Keratinocyte (primary cell): ENCODE results near the gene TOMT. TPM values are rescaled to one million over a fixed set of nuclear protein-coding genes. Genes with fewer than 3 reads are reported as not detected.

Experiments used
- DNase-seq: peaks from one replicate; pipeline ENCODE4 v3.0.0-alpha.2; 2011; ENCODE audit warnings: low read depth, missing footprints, low spot score
- FAIRE-seq: peaks from 2 replicates; lab custom pipeline; 2011; peaks lifted over from hg19 to GRCh38; lab: Jason Lieb, UNC
- H2AFZ ChIP-seq: 2 replicates; pipeline ENCODE4 v1.6.0; 2012; ENCODE audit warnings: low read length, control low read depth, inconsistent platforms; ENCODE audit not compliant: control insufficient read depth
- H3K27ac ChIP-seq: 2 replicates; pipeline ENCODE4 v1.5.1; 2011; ENCODE audit warnings: low read length; ENCODE audit not compliant: control insufficient read depth, insufficient read depth
- H3K27me3 ChIP-seq: 3 replicates; pipeline ENCODE4 v1.6.0; 2011; ENCODE audit warnings: low read length; ENCODE audit not compliant: control insufficient read depth, insufficient read depth; ENCODE audit errors: extremely low read depth
- H3K36me3 ChIP-seq, 2 experiments: 2 replicates in 1 of 2; 3 replicates in 1 of 2; pipeline ENCODE4 v1.5.1; 2011; ENCODE audit warnings: low read length in 2 of 2, mild to moderate bottlenecking in 1 of 2; ENCODE audit not compliant: control insufficient read depth in 2 of 2, insufficient read depth in 2 of 2; ENCODE audit errors: extremely low read depth in 1 of 2
- H3K4me1 ChIP-seq: 3 replicates; pipeline ENCODE4 v1.5.1; 2011; ENCODE audit warnings: low read length; ENCODE audit not compliant: control insufficient read depth, insufficient read depth; ENCODE audit errors: extremely low read depth
- H3K4me2 ChIP-seq: 3 replicates; pipeline ENCODE4 v1.6.0; 2011; ENCODE audit warnings: low read depth, low read length; ENCODE audit not compliant: control insufficient read depth, insufficient read depth; ENCODE audit errors: extremely low read depth
- H3K4me3 ChIP-seq, 3 experiments: fragments of 200-600 bp in 1 of 3; sonication (generic) in 1 of 3; 2 replicates in 2 of 3; 3 replicates in 1 of 3; pipeline ENCODE4 v1.5.1; 2011 to 2016; ENCODE audit warnings: low read length in 3 of 3, mild to moderate bottlenecking in 3 of 3, control low read depth in 2 of 3, inconsistent platforms in 1 of 3, low read depth in 1 of 3, mixed read lengths in 1 of 3, mixed run types in 1 of 3, moderate library complexity in 1 of 3; ENCODE audit not compliant: control insufficient read depth in 2 of 3, insufficient read depth in 2 of 3; ENCODE audit errors: extremely low read depth in 1 of 3
- H3K79me2 ChIP-seq: 2 replicates; pipeline ENCODE4 v1.6.0; 2012; ENCODE audit warnings: low read length; ENCODE audit not compliant: control insufficient read depth, insufficient read depth
- H3K9ac ChIP-seq: 3 replicates; pipeline ENCODE4 v1.6.0; 2011; ENCODE audit warnings: low read length; ENCODE audit not compliant: control insufficient read depth, insufficient read depth; ENCODE audit errors: extremely low read depth
- H3K9me1 ChIP-seq: 3 replicates; pipeline ENCODE4 v1.6.0; 2011; ENCODE audit warnings: low read length; ENCODE audit not compliant: control insufficient read depth, insufficient read depth; ENCODE audit errors: extremely low read depth
- H3K9me3 ChIP-seq: 2 replicates; pipeline ENCODE4 v1.5.1; 2012; ENCODE audit warnings: low read depth, low read length; ENCODE audit not compliant: control insufficient read depth
- H4K20me1 ChIP-seq: 3 replicates; pipeline ENCODE4 v1.6.0; 2011; ENCODE audit warnings: low read length; ENCODE audit not compliant: control insufficient read depth, insufficient read depth; ENCODE audit errors: extremely low read depth
- CTCF ChIP-seq, 3 experiments: IDR thresholded peaks in 1 of 3; conservative IDR thresholded peaks in 1 of 3; optimal IDR thresholded peaks in 1 of 3; 2 replicates in 2 of 3; 3 replicates in 1 of 3; pipeline versions ENCODE3 to v1.5.1; 2011; ENCODE audit warnings: low read length in 3 of 3, mild to moderate bottlenecking in 3 of 3, moderate library complexity in 2 of 3, control low read depth in 1 of 3, inconsistent platforms in 1 of 3; ENCODE audit not compliant: insufficient read depth in 2 of 3; ENCODE audit errors: extremely low read depth in 1 of 3
- EZH2 ChIP-seq: IDR thresholded peaks from one replicate; pipeline ENCODE4 v1.6.1; 2012; ENCODE audit warnings: inconsistent platforms, mild to moderate bottlenecking, low read length, moderate library complexity
- dilution Hi-C: fragments of 300-500 bp; cut with MboI; formaldehyde crosslinking; loops from one replicate; pipeline ENCODE4 v1.7.0; 2020; ENCODE audit warnings: low sequenced_read_pairs; ENCODE audit not compliant: extremely low pct_ligation_motif_present
- polyA plus RNA-seq, 5 experiments: library from polyadenylated mRNA; depleted of rRNA in 3 of 5; stranded (reverse) in 3 of 5; stranded (forward) in 1 of 5; unstranded in 1 of 5; fragments of >200 nt; gene quantifications; 1 replicate in 1 of 5; 2 replicates in 3 of 5; 3 replicates in 1 of 5; pipeline versions ENCODE4 v1.2.1 to v1.2.3, GENCODE V29; 2011 to 2012; ENCODE audit warnings: missing spikeins in 2 of 5, low read depth in 1 of 5, low replicate concordance in 1 of 5

The TOMT gene
- polyA plus RNA-seq, 1 donor (not counting 4 experiments of a cell fraction or from before 2014, with no cell fraction given): not detected

- Histone ChIP-seq H4K20me1 (no peaks in the 10 kb centered on the region), H3K4me1 (peaks cover 21% of the 10 kb centered on the region), H3K9me1 (no peaks in the 10 kb centered on the region), H3K9me3 (no peaks in the 10 kb centered on the region), H3K27ac (no peak overlapping the region), H3K4me2 (no peak overlapping the region), H3K9ac (no peak overlapping the region), H3K4me3 (no peak overlapping the region), H3K79me2 (no peaks in the 10 kb centered on the region), H3K36me3 (peaks cover 4 to 10% of the 10 kb centered on the region in 2 experiments), H2AFZ (no peak overlapping the region), H3K27me3 (no peaks in the 10 kb centered on the region)
- dilution Hi-C loops: no loop called here
- TF ChIP-seq CTCF (optimal IDR thresholded peaks at IDR 0.05 in 1 of 3, IDR thresholded peaks at IDR 0.05 in 1 of 3, conservative IDR thresholded peaks at IDR 0.05 in 1 of 3; ENCODE audit: extremely low read depth in 1 of 3, insufficient read depth in 2 of 3, low read length in 3 of 3): no peak
- TF ChIP-seq EZH2: no peak
- DNase-seq: no peak
- FAIRE-seq: no peak
These were observed 30.4 kb downstream of the TOMT start for GRCh38 chr11:72135891-72136683.

GRCh38 chr11:72136684-72137262 is 31.0 kb downstream of the TOMT start:
- H3K4me2 ChIP-seq: no peak overlapping the region
- no peaks in the 10 kb centered on the region for H3K79me2 ChIP-seq
- H3K4me1 ChIP-seq: peaks cover 28% of the 10 kb centered on the region
- no peaks in the 10 kb centered on the region for H3K9me1 ChIP-seq
- no peaks in the 10 kb centered on the region for H3K27me3 ChIP-seq
- H3K4me3 ChIP-seq: no peak overlapping the region
- peaks cover 4 to 11% of the 10 kb centered on the region in 2 experiments for H3K36me3 ChIP-seq
- dilution Hi-C loops: no loop called here
- no peaks in the 10 kb centered on the region for H3K9me3 ChIP-seq
- H4K20me1 ChIP-seq: no peaks in the 10 kb centered on the region
- H2AFZ ChIP-seq: no peak overlapping the region
- no peak overlapping the region for H3K27ac ChIP-seq
- DNase-seq (no peak), FAIRE-seq (no peak)
- H3K9ac ChIP-seq: no peak overlapping the region
- no peak for TF ChIP-seq CTCF (optimal IDR thresholded peaks at IDR 0.05 in 1 of 3, IDR thresholded peaks at IDR 0.05 in 1 of 3, conservative IDR thresholded peaks at IDR 0.05 in 1 of 3; ENCODE audit: extremely low read depth in 1 of 3, insufficient read depth in 2 of 3, low read length in 3 of 3)
- no peak for TF ChIP-seq EZH2
